ENCODE data around the gene HSPA5.

The HSPA5 gene

DNA sequence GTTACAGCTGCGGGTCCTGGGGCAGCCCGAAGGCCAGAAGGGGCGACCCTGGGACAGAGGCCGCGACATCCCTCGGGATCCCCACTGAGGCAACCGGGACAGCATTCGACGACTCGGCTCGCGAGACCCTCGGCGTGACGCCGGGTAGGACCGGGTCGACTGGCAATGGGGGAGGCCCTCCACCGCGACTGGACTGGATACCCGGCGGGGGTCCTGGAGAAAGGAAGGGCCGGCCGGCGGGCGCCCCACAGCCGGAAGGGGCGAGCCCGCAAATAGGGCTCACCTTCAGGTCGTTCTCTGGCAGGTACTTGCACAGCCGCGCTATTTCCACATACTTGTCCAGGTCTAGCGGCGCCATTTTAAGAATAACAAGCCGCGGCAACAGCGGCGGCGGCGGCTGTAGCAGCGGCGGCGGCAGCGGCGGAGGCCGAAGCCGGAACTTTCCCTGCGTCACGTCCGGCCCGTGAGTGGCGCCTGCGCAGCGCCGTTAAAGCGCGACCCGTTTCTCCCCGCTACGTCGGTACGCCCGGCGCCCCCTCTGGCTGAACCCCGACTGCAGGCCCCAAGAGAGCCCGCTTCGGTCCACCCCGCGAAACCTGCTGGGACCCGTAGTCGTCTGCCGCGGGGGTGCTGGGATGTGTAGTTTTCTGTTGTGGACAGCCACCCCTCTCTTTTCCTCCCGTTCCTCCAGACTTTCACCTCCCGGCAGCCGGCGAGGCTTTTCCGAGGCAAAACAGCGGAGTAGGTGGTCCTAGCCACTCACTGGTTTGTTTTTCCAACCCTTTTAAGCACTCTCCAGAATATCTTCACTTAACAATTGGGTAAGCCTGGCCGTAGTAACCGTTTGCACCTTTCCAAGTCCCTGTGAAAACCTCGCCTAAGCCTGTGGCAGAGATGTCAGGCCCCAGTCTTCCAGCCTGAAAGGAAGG is 51.5 kb downstream of the HSPA5 start, which contains the start of gene PPP6C:
TSS of gene PPP6C (minus strand) at position 443 of the 929 bp plus-strand sequence. CDS start at position 358, 85 bp downstream.
- WGBS = under 1% methylated on average over 81 of the region's 82 CpGs
- H3K27ac ChIP-seq (ENCODE audit: low read depth, low read length) = peak within 1 kb of the TSS; percentile 96

DNA sequence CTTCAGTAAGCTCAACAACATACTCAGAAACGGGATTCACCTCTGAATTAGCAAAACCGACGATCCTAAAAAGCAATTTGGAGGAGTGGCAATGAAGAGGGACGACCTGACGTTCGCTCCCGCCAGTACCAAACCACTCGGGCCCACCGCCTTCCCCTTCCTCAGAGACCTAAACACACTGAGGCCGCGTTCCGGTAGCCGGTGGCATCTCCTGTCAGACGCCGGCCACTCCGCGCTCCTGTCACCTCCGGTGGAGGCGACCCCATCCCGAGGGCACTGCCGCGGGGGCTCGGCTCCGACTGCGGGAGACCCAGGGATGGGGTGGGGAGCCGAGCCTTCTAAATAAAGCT is 52.2 kb downstream of the HSPA5 start:
- 1% methylated on average over 26 of the region's 26 CpGs for WGBS
- no peaks in the 10 kb centered on the region for H3K9me3 ChIP-seq (ENCODE audit: insufficient read depth, low read depth, low read length)
- peak overlapping the region; percentile 90 for H3K9ac ChIP-seq (ENCODE audit: low read depth, low read length)
- H3K4me1 ChIP-seq (ENCODE audit: insufficient read depth, low read length) = no peaks in the 10 kb centered on the region; the same call in 1 of the 2 replicates
- H3K36me3 ChIP-seq (ENCODE audit: insufficient read depth, low read length) = no peaks in the 10 kb centered on the region
- no peaks in the 10 kb centered on the region for H3K27me3 ChIP-seq (ENCODE audit: insufficient read depth, low read length)
- peak overlapping the region; percentile 94 for H3K4me3 ChIP-seq (ENCODE audit: low read length)
- H3K27ac ChIP-seq (ENCODE audit: low read depth, low read length) = peak overlapping the region; percentile 96

More for the DNA sequence above, 51.5 kb downstream of the HSPA5 start, which contains the start of gene PPP6C:
- no peaks in the 10 kb centered on the region for H3K9me3 ChIP-seq (ENCODE audit: insufficient read depth, low read depth, low read length)
- no peaks in the 10 kb centered on the region; the same call in 1 of the 2 replicates for H3K4me1 ChIP-seq (ENCODE audit: insufficient read depth, low read length)
- peak within 1 kb of the TSS; percentile 94 for H3K4me3 ChIP-seq (ENCODE audit: low read length)
- no peaks in the 10 kb centered on the region for H3K27me3 ChIP-seq (ENCODE audit: insufficient read depth, low read length)
- no peaks in the 10 kb centered on the region for H3K36me3 ChIP-seq (ENCODE audit: insufficient read depth, low read length)
- H3K9ac ChIP-seq (ENCODE audit: low read depth, low read length) = peak within 1 kb of the TSS; percentile 90

Measured in HUES64 (cell line).